K562 (cell line): ENCODE measurements around the gene CSF2RB. TPM values are rescaled to one million over a fixed set of nuclear protein-coding genes. Genes with fewer than 3 reads are reported as not detected.

Experiments used
- TCF3 ChIP-seq: sonication (generic); formaldehyde crosslinking; IDR thresholded peaks from 2 replicates; pipeline ENCODE4 v1.4.0; 2020; ENCODE audit warnings: mild to moderate bottlenecking, missing genetic modification reagents
- ZNF696 ChIP-seq: fragments of 250-450 bp; sonication (Bioruptor Pico); conservative IDR thresholded peaks from 2 replicates; pipeline ENCODE4 v1.4.0; 2020; ENCODE audit warnings: mild to moderate bottlenecking, moderate library complexity
- ZNF77 ChIP-seq: fragments of 250-450 bp; sonication (Bioruptor Pico); IDR thresholded peaks from 2 replicates; pipeline ENCODE4 v1.5.0; 2020
- polyA plus RNA-seq, 8 experiments: library from polyadenylated mRNA; depleted of rRNA in 4 of 8; stranded (reverse) in 5 of 8; unstranded in 3 of 8; fragments of >200 nt; fragmentation: Nextera tagmentation in 2 of 8; fragmentation: Illumina TruSeq in 1 of 8; extraction: Ambion mirVana in 2 of 8; extraction: Trizol in 1 of 8; gene quantifications; 2 replicates each; pipeline versions ENCODE4 v1.2.1 to v1.2.3, GENCODE V29; 2011 to 2014; ENCODE audit warnings: inconsistent platforms in 1 of 8, missing spikeins in 1 of 8
- total RNA-seq, 7 experiments: library from RNA; depleted of rRNA in 6 of 7; stranded (reverse); fragments of >200 nt in 6 of 7; fragmentation: Illumina TruSeq in 2 of 7; extraction: Trizol in 2 of 7; gene quantifications; 2 replicates each; pipeline versions ENCODE4 v1.2.1 to v1.2.3, GENCODE V29; 2011 to 2021; ENCODE audit warnings: low replicate concordance in 1 of 7
- TF ChIP-seq, protein P1 (sequence below): fragments of 450-650 bp; IDR thresholded peaks from 2 replicates; pipeline ENCODE4 v1.6.1; 2017; ENCODE audit warnings: antibody characterized with exemption, mild to moderate bottlenecking
- TF ChIP-seq, protein P2 (sequence below): sonication (generic); formaldehyde crosslinking; IDR thresholded peaks from 2 replicates; pipeline ENCODE4 v1.8.1; 2022; ENCODE audit warnings: missing genetic modification reagents
- TF ChIP-seq, protein P3 (sequence below): IDR thresholded peaks from 2 replicates; pipeline ENCODE4 v1.6.1; 2012; ENCODE audit warnings: low read depth, low read length, improper control_type of control experiment, borderline replicate concordance
- TF ChIP-seq, protein P4 (sequence below): sonication (generic); formaldehyde crosslinking; IDR thresholded peaks from 2 replicates; pipeline ENCODE4 v1.8.1; 2023; ENCODE audit warnings: missing genetic modification reagents, mild to moderate bottlenecking, borderline replicate concordance
- TF ChIP-seq, protein P5 (sequence below): IDR thresholded peaks from 2 replicates; pipeline ENCODE4 v1.6.1; 2014; ENCODE audit warnings: antibody characterized with exemption

The CSF2RB gene
- total and polyA plus RNA-seq, 9 of the 15 experiments (the other 6 are each of a cell fraction or from before 2014, with no cell fraction given) = 0.04 to 1.0 (median 0.36) TPM

DNA sequence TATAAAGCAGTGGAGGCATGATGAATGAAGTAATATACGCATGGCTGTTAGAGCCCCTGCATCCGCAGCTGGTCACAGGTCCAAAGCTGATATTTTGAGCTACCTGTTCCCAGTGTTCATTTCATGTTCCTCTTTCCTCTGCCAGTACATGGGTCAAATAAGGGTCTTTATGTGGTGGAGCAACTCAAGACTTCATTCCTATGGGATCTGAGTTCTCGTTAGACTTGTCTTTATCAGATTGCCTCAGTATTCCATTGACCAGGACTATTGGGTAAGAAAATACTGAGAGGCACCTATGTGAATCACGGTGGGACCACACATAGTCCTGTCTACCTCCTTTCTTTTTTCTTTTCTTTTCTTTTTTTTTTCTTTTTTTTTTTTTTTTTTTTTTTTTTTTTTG, 27.4 kb upstream of the CSF2RB start (continued):
- TF ChIP-seq, protein P1, sequence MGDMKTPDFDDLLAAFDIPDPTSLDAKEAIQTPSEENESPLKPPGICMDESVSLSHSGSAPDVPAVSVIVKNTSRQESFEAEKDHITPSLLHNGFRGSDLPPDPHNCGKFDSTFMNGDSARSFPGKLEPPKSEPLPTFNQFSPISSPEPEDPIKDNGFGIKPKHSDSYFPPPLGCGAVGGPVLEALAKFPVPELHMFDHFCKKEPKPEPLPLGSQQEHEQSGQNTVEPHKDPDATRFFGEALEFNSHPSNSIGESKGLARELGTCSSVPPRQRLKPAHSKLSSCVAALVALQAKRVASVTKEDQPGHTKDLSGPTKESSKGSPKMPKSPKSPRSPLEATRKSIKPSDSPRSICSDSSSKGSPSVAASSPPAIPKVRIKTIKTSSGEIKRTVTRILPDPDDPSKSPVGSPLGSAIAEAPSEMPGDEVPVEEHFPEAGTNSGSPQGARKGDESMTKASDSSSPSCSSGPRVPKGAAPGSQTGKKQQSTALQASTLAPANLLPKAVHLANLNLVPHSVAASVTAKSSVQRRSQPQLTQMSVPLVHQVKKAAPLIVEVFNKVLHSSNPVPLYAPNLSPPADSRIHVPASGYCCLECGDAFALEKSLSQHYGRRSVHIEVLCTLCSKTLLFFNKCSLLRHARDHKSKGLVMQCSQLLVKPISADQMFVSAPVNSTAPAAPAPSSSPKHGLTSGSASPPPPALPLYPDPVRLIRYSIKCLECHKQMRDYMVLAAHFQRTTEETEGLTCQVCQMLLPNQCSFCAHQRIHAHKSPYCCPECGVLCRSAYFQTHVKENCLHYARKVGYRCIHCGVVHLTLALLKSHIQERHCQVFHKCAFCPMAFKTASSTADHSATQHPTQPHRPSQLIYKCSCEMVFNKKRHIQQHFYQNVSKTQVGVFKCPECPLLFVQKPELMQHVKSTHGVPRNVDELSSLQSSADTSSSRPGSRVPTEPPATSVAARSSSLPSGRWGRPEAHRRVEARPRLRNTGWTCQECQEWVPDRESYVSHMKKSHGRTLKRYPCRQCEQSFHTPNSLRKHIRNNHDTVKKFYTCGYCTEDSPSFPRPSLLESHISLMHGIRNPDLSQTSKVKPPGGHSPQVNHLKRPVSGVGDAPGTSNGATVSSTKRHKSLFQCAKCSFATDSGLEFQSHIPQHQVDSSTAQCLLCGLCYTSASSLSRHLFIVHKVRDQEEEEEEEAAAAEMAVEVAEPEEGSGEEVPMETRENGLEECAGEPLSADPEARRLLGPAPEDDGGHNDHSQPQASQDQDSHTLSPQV = no peak
- TF ChIP-seq ZNF696 (CRISPR knock-in tag) (no peak), ZNF77 (CRISPR knock-in tag) (no peak), TCF3 (CRISPR knock-in tag) (no peak)
- TF ChIP-seq, protein P2, sequence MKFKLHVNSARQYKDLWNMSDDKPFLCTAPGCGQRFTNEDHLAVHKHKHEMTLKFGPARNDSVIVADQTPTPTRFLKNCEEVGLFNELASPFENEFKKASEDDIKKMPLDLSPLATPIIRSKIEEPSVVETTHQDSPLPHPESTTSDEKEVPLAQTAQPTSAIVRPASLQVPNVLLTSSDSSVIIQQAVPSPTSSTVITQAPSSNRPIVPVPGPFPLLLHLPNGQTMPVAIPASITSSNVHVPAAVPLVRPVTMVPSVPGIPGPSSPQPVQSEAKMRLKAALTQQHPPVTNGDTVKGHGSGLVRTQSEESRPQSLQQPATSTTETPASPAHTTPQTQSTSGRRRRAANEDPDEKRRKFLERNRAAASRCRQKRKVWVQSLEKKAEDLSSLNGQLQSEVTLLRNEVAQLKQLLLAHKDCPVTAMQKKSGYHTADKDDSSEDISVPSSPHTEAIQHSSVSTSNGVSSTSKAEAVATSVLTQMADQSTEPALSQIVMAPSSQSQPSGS (CRISPR knock-in tag) = no peak
- TF ChIP-seq, protein P3, sequence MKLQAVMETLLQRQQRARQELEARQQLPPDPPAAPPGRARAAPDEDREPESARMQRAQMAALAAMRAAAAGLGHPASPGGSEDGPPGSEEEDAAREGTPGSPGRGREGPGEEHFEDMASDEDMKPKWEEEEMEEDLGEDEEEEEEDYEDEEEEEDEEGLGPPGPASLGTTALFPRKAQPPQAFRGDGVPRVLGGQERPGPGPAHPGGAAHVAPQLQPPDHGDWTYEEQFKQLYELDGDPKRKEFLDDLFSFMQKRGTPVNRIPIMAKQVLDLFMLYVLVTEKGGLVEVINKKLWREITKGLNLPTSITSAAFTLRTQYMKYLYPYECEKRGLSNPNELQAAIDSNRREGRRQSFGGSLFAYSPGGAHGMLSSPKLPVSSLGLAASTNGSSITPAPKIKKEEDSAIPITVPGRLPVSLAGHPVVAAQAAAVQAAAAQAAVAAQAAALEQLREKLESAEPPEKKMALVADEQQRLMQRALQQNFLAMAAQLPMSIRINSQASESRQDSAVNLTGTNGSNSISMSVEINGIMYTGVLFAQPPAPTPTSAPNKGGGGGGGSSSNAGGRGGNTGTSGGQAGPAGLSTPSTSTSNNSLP = no peak
- TF ChIP-seq, protein P4, sequence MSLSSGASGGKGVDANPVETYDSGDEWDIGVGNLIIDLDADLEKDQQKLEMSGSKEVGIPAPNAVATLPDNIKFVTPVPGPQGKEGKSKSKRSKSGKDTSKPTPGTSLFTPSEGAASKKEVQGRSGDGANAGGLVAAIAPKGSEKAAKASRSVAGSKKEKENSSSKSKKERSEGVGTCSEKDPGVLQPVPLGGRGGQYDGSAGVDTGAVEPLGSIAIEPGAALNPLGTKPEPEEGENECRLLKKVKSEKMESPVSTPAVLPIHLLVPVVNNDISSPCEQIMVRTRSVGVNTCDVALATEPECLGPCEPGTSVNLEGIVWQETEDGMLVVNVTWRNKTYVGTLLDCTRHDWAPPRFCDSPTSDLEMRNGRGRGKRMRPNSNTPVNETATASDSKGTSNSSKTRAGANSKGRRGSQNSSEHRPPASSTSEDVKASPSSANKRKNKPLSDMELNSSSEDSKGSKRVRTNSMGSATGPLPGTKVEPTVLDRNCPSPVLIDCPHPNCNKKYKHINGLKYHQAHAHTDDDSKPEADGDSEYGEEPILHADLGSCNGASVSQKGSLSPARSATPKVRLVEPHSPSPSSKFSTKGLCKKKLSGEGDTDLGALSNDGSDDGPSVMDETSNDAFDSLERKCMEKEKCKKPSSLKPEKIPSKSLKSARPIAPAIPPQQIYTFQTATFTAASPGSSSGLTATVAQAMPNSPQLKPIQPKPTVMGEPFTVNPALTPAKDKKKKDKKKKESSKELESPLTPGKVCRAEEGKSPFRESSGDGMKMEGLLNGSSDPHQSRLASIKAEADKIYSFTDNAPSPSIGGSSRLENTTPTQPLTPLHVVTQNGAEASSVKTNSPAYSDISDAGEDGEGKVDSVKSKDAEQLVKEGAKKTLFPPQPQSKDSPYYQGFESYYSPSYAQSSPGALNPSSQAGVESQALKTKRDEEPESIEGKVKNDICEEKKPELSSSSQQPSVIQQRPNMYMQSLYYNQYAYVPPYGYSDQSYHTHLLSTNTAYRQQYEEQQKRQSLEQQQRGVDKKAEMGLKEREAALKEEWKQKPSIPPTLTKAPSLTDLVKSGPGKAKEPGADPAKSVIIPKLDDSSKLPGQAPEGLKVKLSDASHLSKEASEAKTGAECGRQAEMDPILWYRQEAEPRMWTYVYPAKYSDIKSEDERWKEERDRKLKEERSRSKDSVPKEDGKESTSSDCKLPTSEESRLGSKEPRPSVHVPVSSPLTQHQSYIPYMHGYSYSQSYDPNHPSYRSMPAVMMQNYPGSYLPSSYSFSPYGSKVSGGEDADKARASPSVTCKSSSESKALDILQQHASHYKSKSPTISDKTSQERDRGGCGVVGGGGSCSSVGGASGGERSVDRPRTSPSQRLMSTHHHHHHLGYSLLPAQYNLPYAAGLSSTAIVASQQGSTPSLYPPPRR = no peak
- TF ChIP-seq, protein P5, sequence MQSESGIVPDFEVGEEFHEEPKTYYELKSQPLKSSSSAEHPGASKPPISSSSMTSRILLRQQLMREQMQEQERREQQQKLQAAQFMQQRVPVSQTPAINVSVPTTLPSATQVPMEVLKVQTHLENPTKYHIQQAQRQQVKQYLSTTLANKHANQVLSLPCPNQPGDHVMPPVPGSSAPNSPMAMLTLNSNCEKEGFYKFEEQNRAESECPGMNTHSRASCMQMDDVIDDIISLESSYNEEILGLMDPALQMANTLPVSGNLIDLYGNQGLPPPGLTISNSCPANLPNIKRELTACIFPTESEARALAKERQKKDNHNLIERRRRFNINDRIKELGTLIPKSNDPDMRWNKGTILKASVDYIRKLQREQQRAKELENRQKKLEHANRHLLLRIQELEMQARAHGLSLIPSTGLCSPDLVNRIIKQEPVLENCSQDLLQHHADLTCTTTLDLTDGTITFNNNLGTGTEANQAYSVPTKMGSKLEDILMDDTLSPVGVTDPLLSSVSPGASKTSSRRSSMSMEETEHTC = no peak
- TF ChIP-seq, all 486 proteins: peak for 0
